OCI-LY7 (cell line): ENCODE data around the gene PLCXD3.

Experiments
- CTCF ChIP-seq: fragments of 200-600 bp; sonication (generic); conservative IDR thresholded peaks from 2 replicates; pipeline ENCODE4 v1.5.1; 2014; ENCODE audit warnings: mild to moderate bottlenecking, antibody characterized with exemption, low read length, moderate library complexity, mixed read lengths
- EZH2phosphoT487 ChIP-seq: fragments of 200-600 bp; sonication (generic); IDR thresholded peaks from 2 replicates; pipeline ENCODE4 v1.6.1; 2018; ENCODE audit warnings: low read depth, borderline replicate concordance, mild to moderate bottlenecking, mixed run types, antibody characterized with exemption, low read length, moderate library complexity, mixed read lengths

- TF ChIP-seq CTCF (no peak), EZH2phosphoT487 (no peak)
Measured at GRCh38 chr5:41284938-41285337, 225.5 kb downstream of the PLCXD3 start.
